ENCODE measurements around the gene CFDP1. TPM values are rescaled to one million over a fixed set of nuclear protein-coding genes. Genes with fewer than 3 reads are reported as not detected.

CFDP1 gene
- polyA plus RNA-seq, 2 of the 4 experiments (the other 2 are of a cell fraction) = 70.2 to 72.8 TPM

DNA sequence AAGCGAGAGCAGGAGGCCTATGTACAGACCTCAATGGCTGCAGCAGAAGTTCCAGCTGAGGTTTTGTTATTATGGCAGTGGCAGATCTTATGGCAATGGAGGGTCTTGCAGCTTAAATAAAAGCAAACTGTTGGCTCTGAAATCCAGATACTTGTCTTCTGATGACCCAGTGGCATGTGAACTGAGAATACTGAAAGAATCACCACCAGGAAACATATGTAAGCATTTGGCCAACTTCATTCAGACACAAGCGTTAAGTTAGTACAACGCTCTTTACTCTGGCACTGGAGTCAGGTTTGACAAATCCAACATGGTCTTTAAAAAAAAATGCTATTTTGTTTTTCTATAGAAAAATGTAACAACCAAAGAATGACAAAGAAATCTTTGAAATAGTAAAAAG is 70.5 kb downstream of the CFDP1 start:
- H3K4me3 ChIP-seq = no peak overlapping the region
- no peaks in the 10 kb centered on the region for H3K4me1 ChIP-seq
- ChIA-PET CTCF (interaction anchor here (1.0 to 8.2 kb wide), 3 partner anchors 12 to 163 kb away, joined by 3 to 37 read pairs (median 3); no protein-coding TSS in a partner anchor), POLR2A (no interaction called here)
- ATAC-seq (no peak), DNase-seq (ENCODE audit: low read depth in 1 of 2, low spot score in 1 of 2) (no peak), FAIRE-seq (no peak)
- no peak overlapping the region for H3K27ac ChIP-seq
- TF ChIP-seq EP300 (IDR thresholded peaks at IDR 0.05) (no peak), HEYL (CRISPR knock-in tag; IDR thresholded peaks at IDR 0.05) (no peak), CHD4 (IDR thresholded peaks at IDR 0.05; ENCODE audit: borderline replicate concordance) (no peak), POLR2AphosphoS2 (conservative IDR thresholded peaks at IDR 0.05; ENCODE audit: low read length) (no peak), MAZ (IDR thresholded peaks at IDR 0.05; ENCODE audit: borderline replicate concordance, low read depth, low read length) (no peak), CBX2 (IDR thresholded peaks at IDR 0.05; ENCODE audit: borderline replicate concordance, low read depth) (no peak), JUNB (IDR thresholded peaks at IDR 0.05) (no peak), RARB (CRISPR knock-in tag; IDR thresholded peaks at IDR 0.05) (no peak)
- TF ChIP-seq, protein P1, sequence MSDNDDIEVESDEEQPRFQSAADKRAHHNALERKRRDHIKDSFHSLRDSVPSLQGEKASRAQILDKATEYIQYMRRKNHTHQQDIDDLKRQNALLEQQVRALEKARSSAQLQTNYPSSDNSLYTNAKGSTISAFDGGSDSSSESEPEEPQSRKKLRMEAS (IDR thresholded peaks at IDR 0.05) = no peak
- TF ChIP-seq, protein P2, sequence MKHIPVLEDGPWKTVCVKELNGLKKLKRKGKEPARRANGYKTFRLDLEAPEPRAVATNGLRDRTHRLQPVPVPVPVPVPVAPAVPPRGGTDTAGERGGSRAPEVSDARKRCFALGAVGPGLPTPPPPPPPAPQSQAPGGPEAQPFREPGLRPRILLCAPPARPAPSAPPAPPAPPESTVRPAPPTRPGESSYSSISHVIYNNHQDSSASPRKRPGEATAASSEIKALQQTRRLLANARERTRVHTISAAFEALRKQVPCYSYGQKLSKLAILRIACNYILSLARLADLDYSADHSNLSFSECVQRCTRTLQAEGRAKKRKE (CRISPR knock-in tag; IDR thresholded peaks at IDR 0.05; ENCODE audit: low read depth) = no peak
- no peak overlapping the region for H3K4me2 ChIP-seq
- 92% methylated on average over 3 of the region's 3 CpGs for WGBS (ENCODE audit: missing lambda C conversion rate)
- H3K9me3 ChIP-seq = no peaks in the 10 kb centered on the region

DNA sequence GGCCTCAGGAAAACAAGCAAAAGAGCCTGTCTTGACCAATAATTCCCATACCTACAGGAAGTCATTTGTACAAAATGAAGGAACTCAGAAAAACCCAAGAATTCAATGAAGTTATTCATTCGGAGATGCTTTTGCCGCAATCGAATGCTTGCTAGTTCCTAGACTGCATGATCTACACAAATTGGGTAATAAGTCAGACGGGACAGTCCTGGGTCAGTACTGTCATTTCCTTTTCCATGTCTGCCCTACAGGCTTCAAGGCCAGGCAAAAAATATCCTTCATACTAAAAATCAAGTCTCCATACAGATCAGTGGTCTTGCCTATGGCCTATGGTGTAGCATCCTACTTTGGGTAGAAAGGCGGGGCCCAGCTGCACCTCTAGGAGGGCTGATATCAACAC is 71.4 kb downstream of the CFDP1 start:
- Histone ChIP-seq H3K27ac (no peak overlapping the region), H3K4me3 (no peak overlapping the region), H3K4me1 (no peaks in the 10 kb centered on the region), H3K4me2 (no peak overlapping the region), H3K9me3 (no peaks in the 10 kb centered on the region)
- WGBS (ENCODE audit: missing lambda C conversion rate) = 98% methylated on average over 5 of the region's 5 CpGs
- TF ChIP-seq FOXS1 (CRISPR knock-in tag; IDR thresholded peaks at IDR 0.05) (no peak), SREBF2 (IDR thresholded peaks at IDR 0.05) (no peak), CEBPB (IDR thresholded peaks at IDR 0.05) (no peak), KDM1A (IDR thresholded peaks at IDR 0.05; ENCODE audit: low read depth) (no peak), CHD2 (IDR thresholded peaks at IDR 0.05; ENCODE audit: low read length, partially characterized antibody) (no peak), CHD4 (IDR thresholded peaks at IDR 0.05; ENCODE audit: borderline replicate concordance) (no peak), RNF2 (IDR thresholded peaks at IDR 0.05; ENCODE audit: borderline replicate concordance, low read depth) (no peak), JUN (IDR thresholded peaks at IDR 0.05) (no peak), ZNF302 (CRISPR knock-in tag; IDR thresholded peaks at IDR 0.05) (no peak), JUNB (IDR thresholded peaks at IDR 0.05) (no peak), RARB (CRISPR knock-in tag; IDR thresholded peaks at IDR 0.05) (no peak), HDAC2 (IDR thresholded peaks at IDR 0.05) (no peak), CBX2 (IDR thresholded peaks at IDR 0.05; ENCODE audit: borderline replicate concordance, low read depth) (no peak), FOSB (CRISPR knock-in tag; IDR thresholded peaks at IDR 0.05) (no peak)
- TF ChIP-seq, protein P3, sequence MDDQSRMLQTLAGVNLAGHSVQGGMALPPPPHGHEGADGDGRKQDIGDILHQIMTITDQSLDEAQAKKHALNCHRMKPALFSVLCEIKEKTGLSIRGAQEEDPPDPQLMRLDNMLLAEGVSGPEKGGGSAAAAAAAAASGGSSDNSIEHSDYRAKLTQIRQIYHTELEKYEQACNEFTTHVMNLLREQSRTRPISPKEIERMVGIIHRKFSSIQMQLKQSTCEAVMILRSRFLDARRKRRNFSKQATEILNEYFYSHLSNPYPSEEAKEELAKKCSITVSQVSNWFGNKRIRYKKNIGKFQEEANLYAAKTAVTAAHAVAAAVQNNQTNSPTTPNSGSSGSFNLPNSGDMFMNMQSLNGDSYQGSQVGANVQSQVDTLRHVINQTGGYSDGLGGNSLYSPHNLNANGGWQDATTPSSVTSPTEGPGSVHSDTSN (IDR thresholded peaks at IDR 0.05) = no peak
- TF ChIP-seq, protein P4, sequence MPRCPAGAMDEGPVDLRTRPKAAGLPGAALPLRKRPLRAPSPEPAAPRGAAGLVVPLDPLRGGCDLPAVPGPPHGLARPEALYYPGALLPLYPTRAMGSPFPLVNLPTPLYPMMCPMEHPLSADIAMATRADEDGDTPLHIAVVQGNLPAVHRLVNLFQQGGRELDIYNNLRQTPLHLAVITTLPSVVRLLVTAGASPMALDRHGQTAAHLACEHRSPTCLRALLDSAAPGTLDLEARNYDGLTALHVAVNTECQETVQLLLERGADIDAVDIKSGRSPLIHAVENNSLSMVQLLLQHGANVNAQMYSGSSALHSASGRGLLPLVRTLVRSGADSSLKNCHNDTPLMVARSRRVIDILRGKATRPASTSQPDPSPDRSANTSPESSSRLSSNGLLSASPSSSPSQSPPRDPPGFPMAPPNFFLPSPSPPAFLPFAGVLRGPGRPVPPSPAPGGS (IDR thresholded peaks at IDR 0.05) = no peak
- ChIA-PET CTCF (interaction anchor here (1.0 to 8.2 kb wide), 4 partner anchors 13 to 163 kb away, joined by 3 to 37 read pairs (median 4); no protein-coding TSS in a partner anchor), POLR2A (no interaction called here)
- ATAC-seq = no peak
- FAIRE-seq = no peak
- no peak for DNase-seq (ENCODE audit: low read depth in 1 of 2, low spot score in 1 of 2)

DNA sequence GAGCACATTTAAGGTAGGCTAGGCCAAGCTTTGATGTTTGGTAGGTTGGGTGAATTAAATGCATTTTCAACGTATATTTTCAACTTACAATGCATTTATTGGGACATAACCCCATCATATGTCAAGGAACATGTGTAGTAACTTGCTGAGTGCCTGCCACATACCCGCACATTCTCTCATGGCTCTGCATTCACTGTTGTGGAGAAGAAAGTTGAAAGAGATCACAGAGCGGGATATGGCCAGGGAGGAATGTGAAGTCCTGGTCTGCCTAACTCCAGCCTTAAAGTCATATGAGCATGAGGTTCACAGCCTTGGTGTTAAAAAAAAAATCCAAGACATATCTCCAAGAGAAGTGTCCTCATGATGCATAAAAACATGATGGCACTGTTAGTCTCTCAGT is 79.1 kb downstream of the CFDP1 start:
- Histone ChIP-seq H3K4me1 (peaks cover 8% of the 10 kb centered on the region), H3K27ac (no peak overlapping the region), H3K4me2 (no peak overlapping the region), H3K4me3 (no peak overlapping the region), H3K9me3 (no peaks in the 10 kb centered on the region)
- CTCF ChIA-PET = interaction anchor here (0.9 kb wide), 1 partner anchor 24 kb away, joined by 3 read pairs; no protein-coding TSS in a partner anchor
- no peak for ATAC-seq
- no peak for DNase-seq (ENCODE audit: low read depth in 1 of 2, low spot score in 1 of 2)
- no peak for FAIRE-seq
- WGBS (ENCODE audit: missing lambda C conversion rate) = 92% methylated on average over 3 of the region's 3 CpGs
- POLR2A ChIA-PET = interaction anchor here (0.7 kb wide), 1 partner anchor 31 kb away, joined by 3 read pairs; no protein-coding TSS in a partner anchor
- no peak for TF ChIP-seq MYC (IDR thresholded peaks at IDR 0.05; ENCODE audit: borderline replicate concordance, low read length)
